CD14-positive monocyte (primary cell): Measurements from ENCODE around the gene PLA2G4B. TPM values are rescaled to one million over a fixed set of nuclear protein-coding genes. Genes with fewer than 3 reads are reported as not detected.

Experiments
- DNase-seq, 3 donors: peaks; one replicate each; pipeline ENCODE4 v3.0.0-alpha.2; 2011 to 2022
- H2AFZ ChIP-seq: 2 replicates; pipeline ENCODE4 v1.6.0; 2012; ENCODE audit warnings: mild to moderate bottlenecking, low read depth, low read length, inconsistent platforms; ENCODE audit not compliant: insufficient read depth, poor library complexity, severe bottlenecking
- H3K27ac ChIP-seq, 2 donors: 1 replicate in 1 of 2; 2 replicates in 1 of 2; pipeline ENCODE4 v1.5.1; 2012 to 2013; ENCODE audit warnings: low read length in 2 of 2, control low read depth in 1 of 2, inconsistent platforms in 1 of 2, low read depth in 1 of 2, mild to moderate bottlenecking in 1 of 2
- H3K27me3 ChIP-seq, 2 donors: one replicate each; pipeline versions ENCODE4 v1.6.0 to v1.6.1; 2011 to 2013; ENCODE audit warnings: low read length in 2 of 2; ENCODE audit not compliant: control insufficient read depth in 2 of 2, insufficient read depth in 2 of 2
- H3K36me3 ChIP-seq, 2 donors: replicated peaks in 1 of 2; 1 replicate in 1 of 2; 2 replicates in 1 of 2; pipeline versions ENCODE4 v1.5.1 to v1.6.1; 2012 to 2013; ENCODE audit warnings: low read length in 2 of 2, control low read depth in 1 of 2, inconsistent platforms in 1 of 2, mild to moderate bottlenecking in 1 of 2; ENCODE audit not compliant: insufficient read depth in 2 of 2, control insufficient read depth in 1 of 2
- H3K4me1 ChIP-seq, 2 donors: 1 replicate in 1 of 2; 2 replicates in 1 of 2; pipeline versions ENCODE4 v1.5.1 to v1.6.1; 2012 to 2013; ENCODE audit warnings: low read length in 2 of 2, control low read depth in 1 of 2, inconsistent platforms in 1 of 2, mild to moderate bottlenecking in 1 of 2, moderate library complexity in 1 of 2; ENCODE audit not compliant: insufficient read depth in 2 of 2, control insufficient read depth in 1 of 2
- H3K4me2 ChIP-seq: replicated peaks from 2 replicates; pipeline ENCODE3; 2012; ENCODE audit warnings: low read length, moderate library complexity, mild to moderate bottlenecking; ENCODE audit not compliant: poor library complexity, severe bottlenecking; ENCODE audit errors: extremely low read depth
- H3K4me3 ChIP-seq, 3 experiments: fragments of 200-600 bp in 1 of 3; sonication (generic) in 1 of 3; replicated peaks in 1 of 3; 1 replicate in 2 of 3; 2 replicates in 1 of 3; pipeline ENCODE4 v1.5.1; 2011 to 2013; ENCODE audit warnings: low read length in 3 of 3, mild to moderate bottlenecking in 3 of 3, control low read depth in 2 of 3, low read depth in 2 of 3, inconsistent platforms in 1 of 3, moderate library complexity in 1 of 3
- H3K79me2 ChIP-seq: 2 replicates; pipeline ENCODE4 v1.6.0; 2012; ENCODE audit warnings: mild to moderate bottlenecking, control low read depth, inconsistent platforms, low read length, moderate library complexity; ENCODE audit not compliant: insufficient read depth
- H3K9ac ChIP-seq: 2 replicates; pipeline ENCODE4 v1.6.0; 2017; ENCODE audit warnings: low read length, mild to moderate bottlenecking; ENCODE audit not compliant: insufficient read depth, poor library complexity, severe bottlenecking
- H3K9me3 ChIP-seq, 2 donors: replicated peaks in 1 of 2; 1 replicate in 1 of 2; 2 replicates in 1 of 2; pipeline versions ENCODE4 v1.5.1 to v1.6.1; 2012 to 2013; ENCODE audit warnings: low read length in 2 of 2, control low read depth in 1 of 2; ENCODE audit not compliant: control insufficient read depth in 1 of 2, insufficient read depth in 1 of 2
- H4K20me1 ChIP-seq: 2 replicates; pipeline ENCODE4 v1.6.0; 2012; ENCODE audit warnings: mild to moderate bottlenecking, low read length, control low read depth, moderate library complexity; ENCODE audit not compliant: insufficient read depth
- H3K27ac Mint-ChIP-seq, 7 donors: one replicate each; pipeline ENCODE4 v1.8.0; 2020; ENCODE audit warnings: mild to moderate bottlenecking in 7 of 7, mixed read lengths in 7 of 7, moderate library complexity in 6 of 7, inconsistent platforms in 2 of 7
- H3K27me3 Mint-ChIP-seq, 3 donors: one replicate each; pipeline ENCODE4 v1.8.0; 2021 to 2022; ENCODE audit warnings: low read depth in 3 of 3, mild to moderate bottlenecking in 3 of 3, mixed read lengths in 3 of 3, moderate library complexity in 3 of 3, inconsistent platforms in 1 of 3
- H3K36me3 Mint-ChIP-seq, 2 donors: one replicate each; pipeline ENCODE4 v1.8.0; 2020; ENCODE audit warnings: mixed read lengths in 2 of 2, inconsistent platforms in 1 of 2, mild to moderate bottlenecking in 1 of 2
- H3K4me1 Mint-ChIP-seq: one replicate; pipeline ENCODE4 v1.8.0; 2020; ENCODE audit warnings: mild to moderate bottlenecking, mixed read lengths
- H3K4me3 Mint-ChIP-seq, 2 donors: one replicate each; pipeline ENCODE4 v1.8.0; 2020; ENCODE audit warnings: mild to moderate bottlenecking in 2 of 2, mixed read lengths in 2 of 2, moderate library complexity in 1 of 2
- H3K9me3 Mint-ChIP-seq, 7 donors: one replicate each; pipeline ENCODE4 v1.8.0; 2020 to 2022; ENCODE audit warnings: mixed read lengths in 7 of 7, mild to moderate bottlenecking in 6 of 7, moderate library complexity in 6 of 7, inconsistent platforms in 2 of 7
- WGBS: methylation state at CpG from one replicate; pipeline ENCODE4 v1.1.5; 2013; ENCODE audit warnings: missing lambda C conversion rate; ENCODE audit not compliant: insufficient coverage; 5-methylcytosine and 5-hydroxymethylcytosine counted together
- intact Hi-C, 2 donors: fragments of 100-400 bp; cut with micrococcal nuclease; formaldehyde crosslinking; loops; one replicate each; pipeline versions ENCODE4 v1.15.0 to v1.15.1; 2023
- polyA plus RNA-seq, 3 donors: library from polyadenylated mRNA; depleted of rRNA in 1 of 3; unstranded in 2 of 3; stranded (reverse) in 1 of 3; fragments of 300-500 nt in 2 of 3; fragments of >200 nt in 1 of 3; fragmentation: Illumina TruSeq in 2 of 3; gene quantifications; 1 replicate in 2 of 3; 2 replicates in 1 of 3; pipeline ENCODE4 v1.2.3, GENCODE V29; 2012 to 2021
- TF ChIP-seq, protein P1 (sequence below): fragments of 200-600 bp; IDR thresholded peaks from one replicate; pipeline ENCODE4 v1.8.0; 2022; ENCODE audit warnings: antibody characterized with exemption, mild to moderate bottlenecking

PLA2G4B gene
- polyA plus RNA-seq, 3 donors, result 0.31 to 32.1 (median 1.6) TPM

- H3K4me2 ChIP-seq, result no peak overlapping the region
- intact Hi-C loops, result no loop called here
- Mint-ChIP-seq H3K36me3 (peaks cover 18 to 26% of the 10 kb centered on the region in 2 donors), H3K4me3 (no peak overlapping the region), H3K27ac (no peak overlapping the region), H3K4me1 (peaks cover 3% of the 10 kb centered on the region), H3K9me3 (peaks cover 0 to 1% (median 0%) of the 10 kb centered on the region in 7 donors), H3K27me3 (peaks cover 0 to 2% (median 0%) of the 10 kb centered on the region in 3 donors)
- H3K4me1 ChIP-seq, result no peaks in the 10 kb centered on the region
- no peaks in the 10 kb centered on the region for H3K9me3 ChIP-seq
- 98% methylated on average over 5 of the region's 9 CpGs for WGBS
- no peak overlapping the region for H3K27ac ChIP-seq
- no peak overlapping the region for H3K4me3 ChIP-seq
- no peak overlapping the region for H3K9ac ChIP-seq
- no peak for DNase-seq
- peaks cover 5 to 26% of the 10 kb centered on the region in 2 donors for H3K36me3 ChIP-seq
- TF ChIP-seq, protein P1, sequence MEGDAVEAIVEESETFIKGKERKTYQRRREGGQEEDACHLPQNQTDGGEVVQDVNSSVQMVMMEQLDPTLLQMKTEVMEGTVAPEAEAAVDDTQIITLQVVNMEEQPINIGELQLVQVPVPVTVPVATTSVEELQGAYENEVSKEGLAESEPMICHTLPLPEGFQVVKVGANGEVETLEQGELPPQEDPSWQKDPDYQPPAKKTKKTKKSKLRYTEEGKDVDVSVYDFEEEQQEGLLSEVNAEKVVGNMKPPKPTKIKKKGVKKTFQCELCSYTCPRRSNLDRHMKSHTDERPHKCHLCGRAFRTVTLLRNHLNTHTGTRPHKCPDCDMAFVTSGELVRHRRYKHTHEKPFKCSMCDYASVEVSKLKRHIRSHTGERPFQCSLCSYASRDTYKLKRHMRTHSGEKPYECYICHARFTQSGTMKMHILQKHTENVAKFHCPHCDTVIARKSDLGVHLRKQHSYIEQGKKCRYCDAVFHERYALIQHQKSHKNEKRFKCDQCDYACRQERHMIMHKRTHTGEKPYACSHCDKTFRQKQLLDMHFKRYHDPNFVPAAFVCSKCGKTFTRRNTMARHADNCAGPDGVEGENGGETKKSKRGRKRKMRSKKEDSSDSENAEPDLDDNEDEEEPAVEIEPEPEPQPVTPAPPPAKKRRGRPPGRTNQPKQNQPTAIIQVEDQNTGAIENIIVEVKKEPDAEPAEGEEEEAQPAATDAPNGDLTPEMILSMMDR, result no peak
- no peaks in the 10 kb centered on the region for H3K79me2 ChIP-seq
- no peaks in the 10 kb centered on the region for H4K20me1 ChIP-seq
- H3K27me3 ChIP-seq, result no peaks in the 10 kb centered on the region
- H2AFZ ChIP-seq, result no peak overlapping the region
Measured at GRCh38 chr15:41798607-41799487, 39.8 kb upstream of the PLA2G4B start.

- Mint-ChIP-seq H3K27ac (peak overlapping the region in 2 of 7 donors; percentile 37 to 61), H3K9me3 (peaks cover 0 to 1% (median 0%) of the 10 kb centered on the region in 7 donors), H3K36me3 (peaks cover 19 to 26% of the 10 kb centered on the region in 2 donors), H3K4me1 (peaks cover 3% of the 10 kb centered on the region), H3K4me3 (no peak overlapping the region), H3K27me3 (peaks cover 0 to 2% (median 0%) of the 10 kb centered on the region in 3 donors)
- no peak for DNase-seq
- no peak overlapping the region for H3K4me3 ChIP-seq
- H3K4me2 ChIP-seq, result no peak overlapping the region
- H3K4me1 ChIP-seq, result no peaks in the 10 kb centered on the region
- TF ChIP-seq, protein P1, result no peak
- no peak overlapping the region for H2AFZ ChIP-seq
- no peak overlapping the region for H3K27ac ChIP-seq
- no peaks in the 10 kb centered on the region for H3K9me3 ChIP-seq
- H3K9ac ChIP-seq, result no peak overlapping the region
- H3K27me3 ChIP-seq, result no peaks in the 10 kb centered on the region
- no peaks in the 10 kb centered on the region for H3K79me2 ChIP-seq
- 92% methylated on average over 5 of the region's 5 CpGs for WGBS
- intact Hi-C loops, result no loop called here
- H3K36me3 ChIP-seq, result peaks cover 5 to 26% of the 10 kb centered on the region in 2 donors
- no peaks in the 10 kb centered on the region for H4K20me1 ChIP-seq
Measured at GRCh38 chr15:41799488-41799805, 39.2 kb upstream of the PLA2G4B start.
